ENCODE measurements around the gene SMNDC1.
A peak's percentile ranks its signal among the peaks of the same experiment; 100 is the strongest.

Gene SMNDC1

DNA sequence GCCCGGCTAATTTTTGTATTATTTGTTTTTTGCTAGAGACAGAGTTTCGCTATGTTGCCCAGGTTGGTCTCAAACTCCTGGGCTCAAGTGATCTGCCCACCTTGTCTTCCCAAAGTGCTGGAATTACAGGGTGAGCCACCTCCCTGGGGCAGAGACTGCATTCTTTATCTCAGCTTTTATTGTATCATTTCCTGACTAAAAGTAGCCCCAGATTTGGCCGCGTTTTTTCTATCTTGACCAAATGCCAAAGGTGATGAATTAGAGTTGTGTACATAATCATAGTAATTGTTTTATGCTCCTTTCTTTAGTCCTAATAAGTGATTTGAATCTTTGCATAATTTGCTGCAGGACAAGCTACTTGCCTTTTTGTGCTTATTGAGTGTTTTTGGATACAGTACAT is 3.1 kb upstream of the SMNDC1 start:
- no peak overlapping the region for H3K9ac ChIP-seq (ENCODE audit: low read length)
- no peak overlapping the region for H3K4me3 ChIP-seq (ENCODE audit: low read depth in 1 of 2, low read length in 2 of 2)
- no peaks in the 10 kb centered on the region for H3K27me3 ChIP-seq (ENCODE audit: control insufficient read depth in 1 of 2, insufficient read depth in 2 of 2, low read length in 2 of 2)
- H3K4me1 ChIP-seq (ENCODE audit: insufficient read depth, low read length): peaks cover 9% of the 10 kb centered on the region
- H3K9me3 ChIP-seq (ENCODE audit: low read length): no peaks in the 10 kb centered on the region
- peaks cover 1% of the 10 kb centered on the region for H3K36me3 ChIP-seq (ENCODE audit: insufficient read depth, low read length)
- H3K27ac ChIP-seq (ENCODE audit: low read depth, low read length): no peak overlapping the region

DNA sequence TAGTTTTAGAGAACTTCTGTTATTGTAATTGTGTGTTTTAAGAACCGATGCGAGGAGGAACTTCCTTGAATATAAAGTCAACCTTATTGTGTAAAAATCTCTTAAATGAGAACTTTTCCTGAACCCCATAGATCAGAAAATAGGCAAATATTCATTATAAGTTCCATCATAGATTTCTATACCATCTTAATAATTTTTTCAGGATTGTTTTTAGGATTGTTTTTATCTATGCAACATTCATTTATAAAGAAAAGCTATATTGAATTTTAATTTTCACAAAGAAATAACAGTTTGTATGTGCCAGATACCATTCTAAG is 1.7 kb upstream of the SMNDC1 start:
- Histone ChIP-seq H3K4me3 (ENCODE audit: low read depth in 1 of 2, low read length in 2 of 2) (peak overlapping the region in 1 of 2 donors; percentile 14), H3K9me3 (ENCODE audit: low read length) (no peaks in the 10 kb centered on the region), H3K27me3 (ENCODE audit: control insufficient read depth in 1 of 2, insufficient read depth in 2 of 2, low read length in 2 of 2) (no peaks in the 10 kb centered on the region), H3K9ac (ENCODE audit: low read length) (no peak overlapping the region), H3K27ac (ENCODE audit: low read depth, low read length) (no peak overlapping the region), H3K36me3 (ENCODE audit: insufficient read depth, low read length) (peaks cover 14% of the 10 kb centered on the region), H3K4me1 (ENCODE audit: insufficient read depth, low read length) (peaks cover 20% of the 10 kb centered on the region)

DNA sequence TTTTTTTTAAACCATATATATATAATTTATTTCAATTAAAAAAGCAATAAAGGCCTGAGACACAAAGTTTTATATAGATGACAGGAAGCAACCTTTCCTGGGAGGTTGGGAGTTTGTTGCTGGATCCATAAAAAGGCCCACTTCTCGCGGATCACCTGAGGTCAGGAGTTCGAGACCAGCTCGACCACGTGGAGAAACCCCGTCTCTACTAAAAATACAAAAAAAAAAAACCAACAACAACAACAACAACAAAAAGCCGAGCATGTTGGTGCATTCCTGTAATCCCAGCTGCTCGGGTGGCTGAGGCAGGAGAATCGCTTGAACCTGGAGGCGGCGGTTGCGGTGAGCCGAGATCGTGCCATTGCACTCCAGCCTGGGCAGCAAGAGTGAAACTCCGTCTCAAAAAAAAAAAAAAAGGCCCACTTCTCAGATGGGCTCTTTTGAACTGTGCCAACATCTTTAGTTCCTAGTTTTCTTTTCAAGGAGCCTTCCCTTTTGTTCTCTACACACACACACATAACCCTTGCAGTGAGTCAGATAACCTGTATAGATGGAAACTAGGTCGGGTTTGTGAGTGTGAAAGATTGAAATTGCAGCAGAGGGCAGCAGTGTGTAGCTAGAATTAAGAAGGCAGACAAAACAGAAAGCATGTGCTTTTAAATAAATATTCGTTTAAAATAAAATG is 1.2 kb upstream of the SMNDC1 start:
- Histone ChIP-seq H3K9ac (ENCODE audit: low read length) (no peak overlapping the region), H3K27me3 (ENCODE audit: control insufficient read depth in 1 of 2, insufficient read depth in 2 of 2, low read length in 2 of 2) (no peaks in the 10 kb centered on the region), H3K4me3 (ENCODE audit: low read depth in 1 of 2, low read length in 2 of 2) (peak overlapping the region in 1 of 2 donors; percentile 14), H3K9me3 (ENCODE audit: low read length) (no peaks in the 10 kb centered on the region), H3K4me1 (ENCODE audit: insufficient read depth, low read length) (peaks cover 25% of the 10 kb centered on the region), H3K36me3 (ENCODE audit: insufficient read depth, low read length) (peaks cover 19% of the 10 kb centered on the region), H3K27ac (ENCODE audit: low read depth, low read length) (peak overlapping the region; percentile 87)

- peaks cover 32% of the 10 kb centered on the region for H3K4me1 ChIP-seq (ENCODE audit: insufficient read depth, low read length)
- H3K27me3 ChIP-seq (ENCODE audit: control insufficient read depth in 1 of 2, insufficient read depth in 2 of 2, low read length in 2 of 2): no peaks in the 10 kb centered on the region
- peak overlapping the region; percentile 70 for H3K9ac ChIP-seq (ENCODE audit: low read length)
- H3K36me3 ChIP-seq (ENCODE audit: insufficient read depth, low read length): peaks cover 32% of the 10 kb centered on the region
- no peaks in the 10 kb centered on the region for H3K9me3 ChIP-seq (ENCODE audit: low read length)
- H3K4me3 ChIP-seq (ENCODE audit: low read depth in 1 of 2, low read length in 2 of 2): peak overlapping the region; percentile 71 to 96
- H3K27ac ChIP-seq (ENCODE audit: low read depth, low read length): peak overlapping the region; percentile 87
Measured at GRCh38 chr10:110304394-110304779, 333 bp downstream of the SMNDC1 start.

DNA sequence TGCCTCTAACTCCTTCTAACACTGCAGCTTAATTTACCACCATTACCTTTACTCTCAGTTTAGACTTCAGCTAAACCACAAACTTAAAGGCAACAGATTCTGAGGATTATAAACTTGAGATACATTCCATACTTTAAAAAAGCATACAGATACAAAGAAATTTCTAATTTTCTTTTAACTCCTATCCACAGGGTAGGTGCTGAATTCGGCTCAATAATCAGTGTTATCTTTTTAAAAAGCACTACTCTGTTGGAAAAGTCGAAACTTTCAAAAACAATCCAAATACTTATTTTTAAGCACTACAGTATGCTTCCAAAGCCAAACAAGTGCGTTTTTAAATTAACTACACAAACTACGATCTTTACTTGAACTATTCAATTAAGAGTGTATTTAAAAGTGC is 1.0 kb downstream of the SMNDC1 start:
- no peaks in the 10 kb centered on the region for H3K27me3 ChIP-seq (ENCODE audit: control insufficient read depth in 1 of 2, insufficient read depth in 2 of 2, low read length in 2 of 2)
- peak overlapping the region; percentile 70 for H3K9ac ChIP-seq (ENCODE audit: low read length)
- H3K27ac ChIP-seq (ENCODE audit: low read depth, low read length): no peak overlapping the region
- peak overlapping the region; percentile 71 to 96 for H3K4me3 ChIP-seq (ENCODE audit: low read depth in 1 of 2, low read length in 2 of 2)
- H3K9me3 ChIP-seq (ENCODE audit: low read length): no peaks in the 10 kb centered on the region
- H3K36me3 ChIP-seq (ENCODE audit: insufficient read depth, low read length): peaks cover 39% of the 10 kb centered on the region
- peaks cover 32% of the 10 kb centered on the region for H3K4me1 ChIP-seq (ENCODE audit: insufficient read depth, low read length)

DNA sequence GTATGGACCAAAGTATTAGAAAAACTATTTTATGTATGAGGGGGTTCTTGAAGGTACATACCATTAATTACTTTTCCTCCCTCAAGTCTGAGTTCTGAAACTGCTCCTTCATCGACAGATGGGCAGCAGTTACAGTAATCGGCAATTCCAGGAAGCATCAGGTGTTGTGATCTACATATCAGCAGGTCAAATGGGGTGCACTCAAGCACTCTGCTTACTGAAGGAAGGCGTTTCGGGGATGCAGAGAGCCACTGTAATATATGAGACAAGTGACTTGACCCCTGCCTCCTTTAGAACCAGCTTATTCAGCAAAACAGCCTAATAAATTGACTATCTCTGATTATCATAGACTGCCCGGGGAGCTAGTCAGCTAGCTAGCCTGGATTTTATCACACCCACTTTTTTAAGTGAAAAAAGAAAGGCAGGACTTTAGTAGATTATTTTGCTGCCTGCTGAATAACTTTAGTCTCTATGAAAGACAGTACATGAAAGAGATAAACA is 4.2 kb downstream of the SMNDC1 start:
- Histone ChIP-seq H3K27me3 (ENCODE audit: control insufficient read depth in 1 of 2, insufficient read depth in 2 of 2, low read length in 2 of 2) (no peaks in the 10 kb centered on the region), H3K4me3 (ENCODE audit: low read depth in 1 of 2, low read length in 2 of 2) (no peak overlapping the region), H3K36me3 (ENCODE audit: insufficient read depth, low read length) (peaks cover 67% of the 10 kb centered on the region), H3K9ac (ENCODE audit: low read length) (no peak overlapping the region), H3K9me3 (ENCODE audit: low read length) (no peaks in the 10 kb centered on the region), H3K27ac (ENCODE audit: low read depth, low read length) (no peak overlapping the region), H3K4me1 (ENCODE audit: insufficient read depth, low read length) (peaks cover 37% of the 10 kb centered on the region)

- peaks cover 89% of the 10 kb centered on the region for H3K36me3 ChIP-seq (ENCODE audit: insufficient read depth, low read length)
- no peaks in the 10 kb centered on the region for H3K27me3 ChIP-seq (ENCODE audit: control insufficient read depth in 1 of 2, insufficient read depth in 2 of 2, low read length in 2 of 2)
- H3K9me3 ChIP-seq (ENCODE audit: low read length): no peaks in the 10 kb centered on the region
- peaks cover 24% of the 10 kb centered on the region for H3K4me1 ChIP-seq (ENCODE audit: insufficient read depth, low read length)
- no peak overlapping the region for H3K9ac ChIP-seq (ENCODE audit: low read length)
- H3K27ac ChIP-seq (ENCODE audit: low read depth, low read length): no peak overlapping the region
- no peak overlapping the region for H3K4me3 ChIP-seq (ENCODE audit: low read depth in 1 of 2, low read length in 2 of 2)
Measured at GRCh38 chr10:110296966-110297365, 7.8 kb downstream of the SMNDC1 start.

DNA sequence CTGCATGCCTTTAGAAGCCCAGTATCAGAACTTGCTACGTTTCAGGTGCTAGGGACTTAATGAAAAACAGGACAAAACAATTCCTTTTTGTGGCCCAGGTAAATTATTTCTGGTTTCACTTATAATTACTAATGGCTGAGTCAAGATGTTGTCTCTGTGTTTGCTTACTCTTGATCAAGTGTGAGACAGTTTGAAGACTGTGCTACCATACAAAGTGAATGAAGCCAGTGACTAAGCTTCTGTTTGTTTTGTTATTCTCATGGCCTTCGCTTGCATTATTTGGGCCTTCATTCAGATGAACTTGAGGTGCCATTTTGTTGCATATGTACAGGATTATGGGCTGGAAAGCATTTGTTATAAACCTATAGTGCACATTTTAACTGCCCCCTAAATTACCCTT is 17.9 kb downstream of the SMNDC1 start:
- Histone ChIP-seq H3K27ac (ENCODE audit: low read depth, low read length) (no peak overlapping the region), H3K4me3 (ENCODE audit: low read depth in 1 of 2, low read length in 2 of 2) (no peak overlapping the region), H3K36me3 (ENCODE audit: insufficient read depth, low read length) (peaks cover 51% of the 10 kb centered on the region), H3K4me1 (ENCODE audit: insufficient read depth, low read length) (no peaks in the 10 kb centered on the region), H3K9me3 (ENCODE audit: low read length) (no peaks in the 10 kb centered on the region), H3K9ac (ENCODE audit: low read length) (no peak overlapping the region), H3K27me3 (ENCODE audit: control insufficient read depth in 1 of 2, insufficient read depth in 2 of 2, low read length in 2 of 2) (no peaks in the 10 kb centered on the region)

DNA sequence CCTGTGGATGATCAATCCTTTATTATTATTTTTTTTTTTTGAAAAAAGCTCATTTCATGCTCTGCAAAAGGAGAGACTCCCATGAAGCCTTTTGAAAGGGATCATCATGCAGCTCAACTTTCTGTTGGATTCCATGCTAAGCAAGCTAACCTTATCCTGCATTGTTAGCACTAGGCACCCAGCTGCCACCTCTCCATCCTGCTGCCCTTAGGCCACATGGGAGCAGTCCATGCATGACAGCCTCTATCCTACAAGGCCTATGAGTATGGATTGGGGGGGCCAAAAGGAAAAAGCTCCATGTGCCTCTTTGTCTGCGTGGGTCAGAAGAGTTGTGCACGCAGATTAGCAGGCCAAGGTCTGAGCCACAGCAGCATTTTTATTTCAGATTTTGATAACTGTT is 19.2 kb downstream of the SMNDC1 start:
- Histone ChIP-seq H3K9ac (ENCODE audit: low read length) (no peak overlapping the region), H3K27ac (ENCODE audit: low read depth, low read length) (no peak overlapping the region), H3K36me3 (ENCODE audit: insufficient read depth, low read length) (peaks cover 48% of the 10 kb centered on the region), H3K4me1 (ENCODE audit: insufficient read depth, low read length) (no peaks in the 10 kb centered on the region), H3K9me3 (ENCODE audit: low read length) (no peaks in the 10 kb centered on the region), H3K4me3 (ENCODE audit: low read depth in 1 of 2, low read length in 2 of 2) (no peak overlapping the region), H3K27me3 (ENCODE audit: control insufficient read depth in 1 of 2, insufficient read depth in 2 of 2, low read length in 2 of 2) (no peaks in the 10 kb centered on the region)

- no peaks in the 10 kb centered on the region for H3K9me3 ChIP-seq (ENCODE audit: low read length)
- H3K27ac ChIP-seq (ENCODE audit: low read depth, low read length): no peak overlapping the region
- H3K4me1 ChIP-seq (ENCODE audit: insufficient read depth, low read length): peaks cover 1% of the 10 kb centered on the region
- H3K9ac ChIP-seq (ENCODE audit: low read length): no peak overlapping the region
- H3K36me3 ChIP-seq (ENCODE audit: insufficient read depth, low read length): peaks cover 42% of the 10 kb centered on the region
- H3K27me3 ChIP-seq (ENCODE audit: control insufficient read depth in 1 of 2, insufficient read depth in 2 of 2, low read length in 2 of 2): no peaks in the 10 kb centered on the region
- no peak overlapping the region for H3K4me3 ChIP-seq (ENCODE audit: low read depth in 1 of 2, low read length in 2 of 2)
Measured at GRCh38 chr10:110284262-110284661, 20.5 kb downstream of the SMNDC1 start.

- no peaks in the 10 kb centered on the region for H3K9me3 ChIP-seq (ENCODE audit: low read length)
- no peaks in the 10 kb centered on the region for H3K27me3 ChIP-seq (ENCODE audit: control insufficient read depth in 1 of 2, insufficient read depth in 2 of 2, low read length in 2 of 2)
- H3K9ac ChIP-seq (ENCODE audit: low read length): no peak overlapping the region
- peaks cover 13% of the 10 kb centered on the region for H3K4me1 ChIP-seq (ENCODE audit: insufficient read depth, low read length)
- peaks cover 6% of the 10 kb centered on the region for H3K36me3 ChIP-seq (ENCODE audit: insufficient read depth, low read length)
- peak overlapping the region; percentile 21 for H3K27ac ChIP-seq (ENCODE audit: low read depth, low read length)
- H3K4me3 ChIP-seq (ENCODE audit: low read depth in 1 of 2, low read length in 2 of 2): no peak overlapping the region
Measured at GRCh38 chr10:110279407-110279986, 25.2 kb downstream of the SMNDC1 start.

All from muscle layer of colon (tissue), 2 donors.